Measurements from ENCODE around the gene TOP2A.

Gene TOP2A

GRCh38 chr17:40354221-40355122 lies 63.2 kb downstream of the TOP2A start:
- peaks cover 12% of the 10 kb centered on the region for H3K4me1 ChIP-seq (ENCODE audit: control insufficient read depth, low read depth, low read length)
- peak overlapping the region; percentile 56 for H3K56ac ChIP-seq (ENCODE audit: low read length)
- H3K36me3 ChIP-seq (ENCODE audit: control insufficient read depth, insufficient read depth, low read length) = peaks cover 4% of the 10 kb centered on the region
- H2AK5ac ChIP-seq (ENCODE audit: low read length) = no peak overlapping the region
- no peak overlapping the region for H3K18ac ChIP-seq (ENCODE audit: low read length)
- H3K9ac ChIP-seq (ENCODE audit: low read length) = peak overlapping the region; percentile 16
- no peak overlapping the region for H3K4ac ChIP-seq (ENCODE audit: low read depth, low read length)
- no peak overlapping the region for H4K8ac ChIP-seq (ENCODE audit: low read depth, low read length)
- H3K79me1 ChIP-seq (ENCODE audit: low read length) = peaks cover 13% of the 10 kb centered on the region
- DNase-seq = no peak
- H3K23ac ChIP-seq (ENCODE audit: low read length) = no peak overlapping the region
- H2BK120ac ChIP-seq (ENCODE audit: low read depth, low read length) = no peak overlapping the region
- H3K4me3 ChIP-seq (ENCODE audit: low read length) = no peak overlapping the region
- no peak overlapping the region for H2BK15ac ChIP-seq (replicated peaks; ENCODE audit: low read depth)
- H3K79me2 ChIP-seq (ENCODE audit: control insufficient read depth, insufficient read depth, low read length) = peaks cover 7% of the 10 kb centered on the region
- WGBS (ENCODE audit: extremely low coverage, insufficient coverage, low lambda C conversion rate) = no CpG with 5 or more reads among the region's 30 CpGs
- H2BK5ac ChIP-seq (ENCODE audit: low read length) = no peak overlapping the region
- no peak overlapping the region for H3K4me2 ChIP-seq (ENCODE audit: low read length)
- H4K5ac ChIP-seq (ENCODE audit: low read length) = no peak overlapping the region
- no peak overlapping the region for H3K27ac ChIP-seq (ENCODE audit: low read depth, low read length)
- no peaks in the 10 kb centered on the region for H3K27me3 ChIP-seq (ENCODE audit: insufficient read depth, low read length, poor library complexity)

- H3K27me3 ChIP-seq (ENCODE audit: insufficient read depth, low read length, poor library complexity) = no peaks in the 10 kb centered on the region
- no peak overlapping the region for H3K4me3 ChIP-seq (ENCODE audit: low read length)
- H3K18ac ChIP-seq (ENCODE audit: low read length) = no peak overlapping the region
- no peak overlapping the region for H4K5ac ChIP-seq (ENCODE audit: low read length)
- H3K9ac ChIP-seq (ENCODE audit: low read length) = no peak overlapping the region
- no peak overlapping the region for H3K56ac ChIP-seq (ENCODE audit: low read length)
- H3K4me1 ChIP-seq (ENCODE audit: control insufficient read depth, low read depth, low read length) = peaks cover 17% of the 10 kb centered on the region
- no peak overlapping the region for H4K8ac ChIP-seq (ENCODE audit: low read depth, low read length)
- H2BK120ac ChIP-seq (ENCODE audit: low read depth, low read length) = no peak overlapping the region
- peak; percentile 60 for DNase-seq
- H2AK5ac ChIP-seq (ENCODE audit: low read length) = no peak overlapping the region
- no peak overlapping the region for H2BK15ac ChIP-seq (replicated peaks; ENCODE audit: low read depth)
- H3K36me3 ChIP-seq (ENCODE audit: control insufficient read depth, insufficient read depth, low read length) = peaks cover 4% of the 10 kb centered on the region
- WGBS (ENCODE audit: extremely low coverage, insufficient coverage, low lambda C conversion rate) = no CpG with 5 or more reads among the region's 9 CpGs
- H3K4me2 ChIP-seq (ENCODE audit: low read length) = no peak overlapping the region
- H3K79me1 ChIP-seq (ENCODE audit: low read length) = peaks cover 21% of the 10 kb centered on the region
- no peak overlapping the region for H3K23ac ChIP-seq (ENCODE audit: low read length)
- H3K79me2 ChIP-seq (ENCODE audit: control insufficient read depth, insufficient read depth, low read length) = peaks cover 18% of the 10 kb centered on the region
- no peak overlapping the region for H3K27ac ChIP-seq (ENCODE audit: low read depth, low read length)
- no peak overlapping the region for H2BK5ac ChIP-seq (ENCODE audit: low read length)
- H3K4ac ChIP-seq (ENCODE audit: low read depth, low read length) = no peak overlapping the region
Observed at GRCh38 chr17:40352779-40353394, 64.8 kb downstream of the TOP2A start.

- Histone ChIP-seq H3K23ac (ENCODE audit: low read length) (no peak overlapping the region), H4K5ac (ENCODE audit: low read length) (no peak overlapping the region), H2BK120ac (ENCODE audit: low read depth, low read length) (no peak overlapping the region), H3K36me3 (ENCODE audit: control insufficient read depth, insufficient read depth, low read length) (peaks cover 4% of the 10 kb centered on the region), H3K27ac (ENCODE audit: low read depth, low read length) (no peak overlapping the region), H3K27me3 (ENCODE audit: insufficient read depth, low read length, poor library complexity) (no peaks in the 10 kb centered on the region), H3K79me2 (ENCODE audit: control insufficient read depth, insufficient read depth, low read length) (peaks cover 19% of the 10 kb centered on the region), H3K79me1 (ENCODE audit: low read length) (peaks cover 22% of the 10 kb centered on the region), H3K56ac (ENCODE audit: low read length) (no peak overlapping the region), H4K8ac (ENCODE audit: low read depth, low read length) (no peak overlapping the region), H3K4me1 (ENCODE audit: control insufficient read depth, low read depth, low read length) (peaks cover 21% of the 10 kb centered on the region), H3K4ac (ENCODE audit: low read depth, low read length) (no peak overlapping the region), H3K9ac (ENCODE audit: low read length) (no peak overlapping the region), H3K4me3 (ENCODE audit: low read length) (no peak overlapping the region), H2BK15ac (replicated peaks; ENCODE audit: low read depth) (no peak overlapping the region), H2BK5ac (ENCODE audit: low read length) (no peak overlapping the region), H2AK5ac (ENCODE audit: low read length) (no peak overlapping the region), H3K4me2 (ENCODE audit: low read length) (no peak overlapping the region), H3K18ac (ENCODE audit: low read length) (no peak overlapping the region)
- WGBS (ENCODE audit: extremely low coverage, insufficient coverage, low lambda C conversion rate) = no CpG with 5 or more reads among the region's 7 CpGs
- no peak for DNase-seq
Observed at GRCh38 chr17:40352237-40352778, 65.4 kb downstream of the TOP2A start.

GRCh38 chr17:40351359-40352236 lies 66.1 kb downstream of the TOP2A start:
- no CpG with 5 or more reads among the region's 27 CpGs for WGBS (ENCODE audit: extremely low coverage, insufficient coverage, low lambda C conversion rate)
- Histone ChIP-seq H2BK15ac (replicated peaks; ENCODE audit: low read depth) (no peak overlapping the region), H3K4me2 (ENCODE audit: low read length) (no peak overlapping the region), H4K8ac (ENCODE audit: low read depth, low read length) (no peak overlapping the region), H3K79me1 (ENCODE audit: low read length) (peaks cover 29% of the 10 kb centered on the region), H2BK5ac (ENCODE audit: low read length) (no peak overlapping the region), H3K4me3 (ENCODE audit: low read length) (no peak overlapping the region), H3K9ac (ENCODE audit: low read length) (peak overlapping the region; percentile 41), H3K79me2 (ENCODE audit: control insufficient read depth, insufficient read depth, low read length) (peaks cover 26% of the 10 kb centered on the region), H3K27me3 (ENCODE audit: insufficient read depth, low read length, poor library complexity) (no peaks in the 10 kb centered on the region), H3K18ac (ENCODE audit: low read length) (peak overlapping the region; percentile 51), H3K4ac (ENCODE audit: low read depth, low read length) (no peak overlapping the region), H4K5ac (ENCODE audit: low read length) (no peak overlapping the region), H2BK120ac (ENCODE audit: low read depth, low read length) (no peak overlapping the region), H3K23ac (ENCODE audit: low read length) (no peak overlapping the region), H3K56ac (ENCODE audit: low read length) (peak overlapping the region; percentile 66), H2AK5ac (ENCODE audit: low read length) (no peak overlapping the region), H3K4me1 (ENCODE audit: control insufficient read depth, low read depth, low read length) (peaks cover 29% of the 10 kb centered on the region), H3K27ac (ENCODE audit: low read depth, low read length) (peak overlapping the region; percentile 4), H3K36me3 (ENCODE audit: control insufficient read depth, insufficient read depth, low read length) (peaks cover 4% of the 10 kb centered on the region)
- no peak for DNase-seq

GRCh38 chr17:40350689-40351358 lies 66.9 kb downstream of the TOP2A start:
- no peak overlapping the region for H3K4me3 ChIP-seq (ENCODE audit: low read length)
- DNase-seq = no peak
- no peak overlapping the region for H4K8ac ChIP-seq (ENCODE audit: low read depth, low read length)
- no peak overlapping the region for H2BK15ac ChIP-seq (replicated peaks; ENCODE audit: low read depth)
- peak overlapping the region; percentile 51 for H3K18ac ChIP-seq (ENCODE audit: low read length)
- H3K27ac ChIP-seq (ENCODE audit: low read depth, low read length) = peak overlapping the region; percentile 14
- H2AK5ac ChIP-seq (ENCODE audit: low read length) = no peak overlapping the region
- H3K4ac ChIP-seq (ENCODE audit: low read depth, low read length) = no peak overlapping the region
- no peak overlapping the region for H2BK120ac ChIP-seq (ENCODE audit: low read depth, low read length)
- H3K4me1 ChIP-seq (ENCODE audit: control insufficient read depth, low read depth, low read length) = peaks cover 33% of the 10 kb centered on the region
- peak overlapping the region; percentile 69 for H3K56ac ChIP-seq (ENCODE audit: low read length)
- peak overlapping the region; percentile 19 for H3K4me2 ChIP-seq (ENCODE audit: low read length)
- H3K27me3 ChIP-seq (ENCODE audit: insufficient read depth, low read length, poor library complexity) = no peaks in the 10 kb centered on the region
- H4K5ac ChIP-seq (ENCODE audit: low read length) = no peak overlapping the region
- H3K36me3 ChIP-seq (ENCODE audit: control insufficient read depth, insufficient read depth, low read length) = peaks cover 4% of the 10 kb centered on the region
- peaks cover 30% of the 10 kb centered on the region for H3K79me1 ChIP-seq (ENCODE audit: low read length)
- no CpG with 5 or more reads among the region's 17 CpGs for WGBS (ENCODE audit: extremely low coverage, insufficient coverage, low lambda C conversion rate)
- H3K23ac ChIP-seq (ENCODE audit: low read length) = peak overlapping the region; percentile 81
- H3K9ac ChIP-seq (ENCODE audit: low read length) = peak overlapping the region; percentile 38
- H2BK5ac ChIP-seq (ENCODE audit: low read length) = peak overlapping the region; percentile 38
- H3K79me2 ChIP-seq (ENCODE audit: control insufficient read depth, insufficient read depth, low read length) = peaks cover 30% of the 10 kb centered on the region
